ENCODE data around the gene GDPD2. TPM values are rescaled to one million over a fixed set of nuclear protein-coding genes. Genes with fewer than 3 reads are reported as not detected.

GDPD2 gene
- total and polyA plus RNA-seq, 2 donors (not counting 3 experiments of a cell fraction or from before 2014, with no cell fraction given): 0.08 to 0.29 TPM

GRCh38 chrX:70455366-70456202 is 32.5 kb downstream of the GDPD2 start:
- intact Hi-C loops (cut with micrococcal nuclease): loop anchor here (2.0 kb wide), 1 partner anchor 21 kb away; no protein-coding TSS in a partner anchor
- Histone ChIP-seq H3K9ac (replicated peaks; ENCODE audit: extremely low read depth, insufficient read depth, low read length) (no peak overlapping the region), H4K20me1 (replicated peaks; ENCODE audit: control insufficient read depth, extremely low read depth, insufficient read depth, low read length) (no peaks in the 10 kb centered on the region), H3K4me2 (ENCODE audit: insufficient read depth, low read length) (no peak overlapping the region), H3K9me1 (replicated peaks; ENCODE audit: control insufficient read depth, extremely low read depth, insufficient read depth, low read length) (no peaks in the 10 kb centered on the region), H3K4me1 (ENCODE audit: control insufficient read depth, extremely low read depth, insufficient read depth, low read length) (peaks cover 6% of the 10 kb centered on the region), H3K36me3 (ENCODE audit: control insufficient read depth in 2 of 2, extremely low read depth in 1 of 2, insufficient read depth in 2 of 2, low read length in 2 of 2) (no peaks in the 10 kb centered on the region), H3K9me3 (replicated peaks; ENCODE audit: control insufficient read depth, insufficient read depth, low read length) (no peaks in the 10 kb centered on the region), H2AFZ (ENCODE audit: low read depth, low read length) (peak overlapping the region; percentile 72), H3K27me3 (ENCODE audit: control insufficient read depth in 2 of 2, insufficient read depth in 2 of 2, low read length in 2 of 2) (no peaks in the 10 kb centered on the region), H3K4me3 (replicated peaks in 1 of 3; ENCODE audit: insufficient read depth in 1 of 3, low read depth in 1 of 3, low read length in 3 of 3) (no peak overlapping the region), H3K79me2 (ENCODE audit: control insufficient read depth, insufficient read depth, low read length) (no peaks in the 10 kb centered on the region), H3K27ac (ENCODE audit: insufficient read depth, low read depth, low read length) (no peak overlapping the region)
- TF ChIP-seq MYC (IDR thresholded peaks at IDR 0.05; ENCODE audit: low read depth, low read length): no peak
- TF ChIP-seq CTCF (IDR thresholded peaks at IDR 0.05; ENCODE audit: extremely low read depth in 1 of 2, insufficient read depth in 1 of 2, low read depth in 1 of 2, low read length in 2 of 2): no peak
- no peak for TF ChIP-seq FOS (IDR thresholded peaks at IDR 0.05; ENCODE audit: borderline replicate concordance, insufficient read depth, low read length)
- TF ChIP-seq POLR2AphosphoS5 (IDR thresholded peaks at IDR 0.05; ENCODE audit: insufficient read depth, low read depth, low read length): no peak
- TF ChIP-seq MAX (IDR thresholded peaks at IDR 0.05; ENCODE audit: insufficient read depth, insufficient read length): no peak
- no peak for TF ChIP-seq EZH2 (IDR thresholded peaks at IDR 0.05; ENCODE audit: borderline replicate concordance, low read depth, low read length, severe bottlenecking)
- TF ChIP-seq JUN (IDR thresholded peaks at IDR 0.05; ENCODE audit: borderline replicate concordance, insufficient read depth, insufficient read length, low read depth): no peak
- no peak for TF ChIP-seq POLR2A (IDR thresholded peaks at IDR 0.05; ENCODE audit: low read depth, low read length)
- TF ChIP-seq GATA2 (IDR thresholded peaks at IDR 0.05; ENCODE audit: insufficient read depth, insufficient read length, low read depth, low read length): no peak
- dilution Hi-C loops (cut with MboI; ENCODE audit: extremely low pct_ligation_motif_present, low sequenced_read_pairs): no loop called here
- FAIRE-seq: no peak
- ChIA-PET POLR2A (no interaction called here), CTCF (interaction anchor here (1.8 to 7.7 kb wide), 2 partner anchors 98 to 209 kb away, joined by 8 to 47 read pairs; no protein-coding TSS in a partner anchor)
- no peak for DNase-seq (ENCODE audit: low read depth, low spot score)
- no TSS peak for BruUV-seq (replicated peaks)
